ENCODE data around the gene ALPK3. TPM values are rescaled to one million over a fixed set of nuclear protein-coding genes. Genes with fewer than 3 reads are reported as not detected.

ALPK3 gene
- total RNA-seq, 1 donor from 2014 or later = 0.20 TPM

DNA sequence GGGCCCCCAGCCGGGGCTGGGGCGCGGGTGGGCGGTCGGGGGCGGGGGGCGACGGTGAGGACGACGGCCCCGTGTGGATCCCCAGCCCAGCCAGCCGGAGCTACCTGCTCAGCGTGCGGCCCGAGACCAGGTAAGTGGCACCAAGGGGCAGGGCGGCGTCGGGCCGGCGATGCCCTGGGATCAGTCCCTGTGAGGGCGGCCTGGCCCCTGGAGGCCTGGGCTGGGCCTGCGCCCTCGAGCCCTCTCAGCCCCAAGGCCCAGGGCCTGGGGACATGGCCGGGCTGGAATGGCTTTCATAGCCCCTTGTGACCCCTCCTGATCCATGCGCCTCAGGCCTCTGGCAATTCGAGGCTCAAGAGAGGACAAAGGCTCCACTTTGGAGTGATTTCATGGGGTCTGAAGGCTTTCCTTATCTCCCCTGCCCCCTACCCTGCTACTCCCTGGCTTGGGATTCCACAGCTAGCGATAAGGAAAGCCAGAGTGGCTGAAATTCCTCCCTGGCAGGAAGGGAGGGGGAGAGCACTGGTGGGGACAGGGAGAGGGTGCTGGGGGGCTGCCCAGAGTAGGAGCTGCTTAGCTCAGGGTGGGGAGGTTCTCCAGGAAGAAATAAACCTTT lies 418 bp downstream of the ALPK3 start:
- Mint-ChIP-seq H3K27me3 (peaks cover 11% of the 10 kb centered on the region), H3K36me3 (ENCODE audit: low read depth) (no peaks in the 10 kb centered on the region), H3K4me1 (peaks cover 2% of the 10 kb centered on the region), H3K9me3 (no peaks in the 10 kb centered on the region), H3K27ac (no peak overlapping the region), H3K4me3 (no peak overlapping the region)
- TF ChIP-seq, protein P1, sequence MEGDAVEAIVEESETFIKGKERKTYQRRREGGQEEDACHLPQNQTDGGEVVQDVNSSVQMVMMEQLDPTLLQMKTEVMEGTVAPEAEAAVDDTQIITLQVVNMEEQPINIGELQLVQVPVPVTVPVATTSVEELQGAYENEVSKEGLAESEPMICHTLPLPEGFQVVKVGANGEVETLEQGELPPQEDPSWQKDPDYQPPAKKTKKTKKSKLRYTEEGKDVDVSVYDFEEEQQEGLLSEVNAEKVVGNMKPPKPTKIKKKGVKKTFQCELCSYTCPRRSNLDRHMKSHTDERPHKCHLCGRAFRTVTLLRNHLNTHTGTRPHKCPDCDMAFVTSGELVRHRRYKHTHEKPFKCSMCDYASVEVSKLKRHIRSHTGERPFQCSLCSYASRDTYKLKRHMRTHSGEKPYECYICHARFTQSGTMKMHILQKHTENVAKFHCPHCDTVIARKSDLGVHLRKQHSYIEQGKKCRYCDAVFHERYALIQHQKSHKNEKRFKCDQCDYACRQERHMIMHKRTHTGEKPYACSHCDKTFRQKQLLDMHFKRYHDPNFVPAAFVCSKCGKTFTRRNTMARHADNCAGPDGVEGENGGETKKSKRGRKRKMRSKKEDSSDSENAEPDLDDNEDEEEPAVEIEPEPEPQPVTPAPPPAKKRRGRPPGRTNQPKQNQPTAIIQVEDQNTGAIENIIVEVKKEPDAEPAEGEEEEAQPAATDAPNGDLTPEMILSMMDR (IDR thresholded peaks at IDR 0.05) = no peak
- POLR2A ChIA-PET = no interaction called here
- DNase-seq = no peak
- no peak for ATAC-seq (ENCODE audit: low read depth)
- intact Hi-C loops (cut with micrococcal nuclease) = loop anchor here (5.0 kb wide), 1 partner anchor 230 kb away; no protein-coding TSS in a partner anchor
- CTCF ChIA-PET = no interaction called here

DNA sequence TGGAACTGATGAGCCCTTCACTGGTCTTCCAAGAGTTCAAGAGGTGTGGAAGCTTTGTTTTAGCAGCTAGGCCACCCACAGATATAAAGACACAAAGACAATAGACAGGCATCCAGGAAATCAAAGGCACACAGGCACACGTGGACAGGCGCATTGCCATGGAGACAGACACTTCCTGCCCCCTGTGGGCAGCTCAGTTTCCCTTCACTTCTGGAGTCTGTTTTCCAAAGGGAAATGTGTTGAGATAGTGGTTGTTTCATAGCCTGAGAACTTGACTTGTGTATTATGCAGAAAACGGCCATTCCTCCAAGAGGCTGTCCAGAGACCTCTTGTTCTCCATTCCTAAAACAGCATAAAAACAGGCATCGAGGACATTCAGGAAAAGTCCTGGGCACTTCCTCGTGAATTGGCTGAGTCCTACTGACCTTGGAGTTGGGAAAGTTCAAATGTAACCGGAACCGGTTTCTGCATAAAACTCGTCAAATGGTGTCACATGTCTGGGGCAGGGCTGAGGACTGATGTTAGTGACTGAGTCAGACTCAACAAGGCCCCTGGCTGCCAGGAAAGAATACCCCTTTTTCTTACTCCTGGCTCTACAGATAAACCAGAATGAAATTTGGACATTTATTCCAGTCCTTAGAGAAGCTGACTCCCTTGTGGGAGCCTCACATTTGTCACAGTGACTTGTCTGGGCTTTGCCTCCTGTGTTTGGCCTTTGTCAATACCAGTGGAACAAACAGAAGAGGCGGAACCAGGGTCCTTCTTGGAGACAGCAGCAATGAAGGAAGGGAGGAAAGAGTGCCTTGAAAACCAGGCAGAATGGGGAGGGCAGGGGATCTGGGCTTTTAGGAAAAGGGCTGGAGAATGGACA lies 1.3 kb downstream of the ALPK3 start:
- ChIA-PET POLR2A (no interaction called here), CTCF (no interaction called here)
- peaks cover 11% of the 10 kb centered on the region for H3K27me3 Mint-ChIP-seq
- no peak overlapping the region for H3K27ac Mint-ChIP-seq
- peaks cover 2% of the 10 kb centered on the region for H3K4me1 Mint-ChIP-seq
- H3K9me3 Mint-ChIP-seq = no peaks in the 10 kb centered on the region
- no peaks in the 10 kb centered on the region for H3K36me3 Mint-ChIP-seq (ENCODE audit: low read depth)
- ATAC-seq (ENCODE audit: low read depth) = no peak
- no peak overlapping the region for H3K4me3 Mint-ChIP-seq
- no peak for DNase-seq
- intact Hi-C loops (cut with micrococcal nuclease) = loop anchor here (5.0 kb wide), 1 partner anchor 231 kb away; no protein-coding TSS in a partner anchor
- TF ChIP-seq, protein P1 (IDR thresholded peaks at IDR 0.05) = no peak

DNA sequence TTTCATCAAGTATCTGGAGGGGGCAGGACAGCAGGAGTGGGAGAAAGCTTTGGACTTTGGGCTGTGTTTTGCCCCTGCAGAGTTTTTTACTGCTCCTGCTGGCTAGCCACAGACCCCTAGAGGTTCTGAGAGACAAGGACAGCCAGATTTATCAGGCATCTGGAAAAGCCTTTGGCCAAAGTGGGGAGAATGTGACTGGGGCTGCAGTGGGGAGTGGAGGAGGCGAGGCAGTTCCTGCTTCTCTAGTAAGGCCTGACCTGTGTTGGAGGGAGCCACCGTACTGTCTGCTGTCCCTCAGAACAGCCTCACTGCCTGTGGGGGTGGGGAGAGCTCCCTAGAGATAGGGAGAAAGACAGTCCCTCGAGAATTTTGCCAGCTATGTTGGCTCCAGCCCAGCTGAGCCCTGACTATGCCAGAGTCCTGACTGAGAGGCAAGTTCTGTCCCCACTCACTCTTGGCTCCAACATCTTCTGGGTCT lies 2.2 kb downstream of the ALPK3 start:
- POLR2A ChIA-PET = no interaction called here
- Mint-ChIP-seq H3K27ac (no peak overlapping the region), H3K27me3 (peaks cover 11% of the 10 kb centered on the region), H3K36me3 (ENCODE audit: low read depth) (no peaks in the 10 kb centered on the region), H3K9me3 (no peaks in the 10 kb centered on the region), H3K4me3 (no peak overlapping the region), H3K4me1 (peaks cover 2% of the 10 kb centered on the region)
- TF ChIP-seq, protein P1 (IDR thresholded peaks at IDR 0.05) = no peak
- ATAC-seq (ENCODE audit: low read depth) = no peak
- CTCF ChIA-PET = no interaction called here
- intact Hi-C loops (cut with micrococcal nuclease) = loop anchor here (5.0 kb wide), 1 partner anchor 232 kb away; no protein-coding TSS in a partner anchor
- no peak for DNase-seq

DNA sequence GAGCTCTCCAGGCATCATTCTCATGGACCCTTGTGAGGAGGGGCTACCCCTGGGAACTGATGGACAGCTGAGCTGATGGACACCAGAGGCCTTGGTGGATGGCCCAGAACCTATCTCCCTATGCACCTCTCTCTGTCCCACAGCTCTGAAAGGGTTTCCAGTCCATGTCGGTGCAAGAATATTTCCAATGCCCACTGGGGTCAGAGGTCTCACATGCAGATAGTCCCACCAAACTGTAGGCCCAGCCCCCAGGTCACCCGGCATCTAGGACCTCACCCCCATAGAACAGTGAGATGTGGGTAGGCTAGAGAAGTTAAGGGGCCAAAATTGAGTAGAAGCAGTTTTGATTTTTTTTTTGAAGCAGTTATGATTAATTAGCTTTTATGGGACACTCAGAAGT lies 2.6 kb downstream of the ALPK3 start:
- TF ChIP-seq, protein P1 (IDR thresholded peaks at IDR 0.05) = no peak
- DNase-seq (no peak), ATAC-seq (ENCODE audit: low read depth) (no peak)
- Mint-ChIP-seq H3K27me3 (peaks cover 11% of the 10 kb centered on the region), H3K4me1 (peaks cover 2% of the 10 kb centered on the region), H3K9me3 (no peaks in the 10 kb centered on the region), H3K27ac (no peak overlapping the region), H3K36me3 (ENCODE audit: low read depth) (no peaks in the 10 kb centered on the region), H3K4me3 (no peak overlapping the region)
- intact Hi-C loops (cut with micrococcal nuclease) = loop anchor here (5.0 kb wide), 1 partner anchor 232 kb away; no protein-coding TSS in a partner anchor
- POLR2A ChIA-PET = no interaction called here
- CTCF ChIA-PET = no interaction called here

DNA sequence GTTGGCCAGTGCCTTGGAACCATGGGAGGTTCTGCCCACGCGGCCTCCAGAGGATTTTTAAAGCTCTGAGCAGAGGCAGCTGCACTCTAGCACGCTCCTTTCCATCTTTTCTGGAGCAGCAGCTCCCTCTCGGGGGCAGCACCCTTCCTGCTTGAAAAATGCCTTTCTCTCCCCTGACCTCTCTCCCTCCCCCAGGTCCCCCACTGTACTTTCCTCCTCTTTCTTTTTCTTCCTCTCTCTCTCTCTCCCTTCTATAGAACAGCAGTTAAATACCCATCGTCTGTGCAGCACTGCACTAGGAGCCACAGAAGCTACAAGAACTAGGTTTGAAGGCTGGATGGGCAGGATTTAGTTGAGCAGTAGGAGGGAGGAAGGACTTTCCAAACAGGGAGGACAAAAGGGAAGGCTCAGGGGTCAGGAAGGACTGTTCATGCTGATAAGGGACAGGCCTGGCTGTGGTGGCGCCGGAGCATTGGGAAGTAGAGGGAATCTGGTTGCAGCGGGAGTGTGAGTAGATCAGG lies 4.4 kb downstream of the ALPK3 start:
- Mint-ChIP-seq H3K27ac (no peak overlapping the region), H3K4me1 (no peaks in the 10 kb centered on the region), H3K27me3 (peaks cover 5% of the 10 kb centered on the region), H3K4me3 (no peak overlapping the region), H3K9me3 (no peaks in the 10 kb centered on the region), H3K36me3 (ENCODE audit: low read depth) (no peaks in the 10 kb centered on the region)
- ChIA-PET POLR2A (no interaction called here), CTCF (interaction anchor here (1.3 kb wide), 1 partner anchor 168 kb away, joined by 4 read pairs; the partner anchor contains the start of gene WDR73)
- no peak for DNase-seq
- no peak for ATAC-seq (ENCODE audit: low read depth)
- TF ChIP-seq, protein P1 (IDR thresholded peaks at IDR 0.05) = no peak
- intact Hi-C loops (cut with micrococcal nuclease) = no loop called here
